IMR-90 (cell line): ENCODE data around the gene ATP10D. TPM values are rescaled to one million over a fixed set of nuclear protein-coding genes. Genes with fewer than 3 reads are reported as not detected.
A peak's percentile ranks its signal among the peaks of the same experiment; 100 is the strongest.

Source experiments
- ATAC-seq: fragments of 200-7000 bp; cut with Tn5 transposase; 2 replicates; pipeline ENCODE4 v1.9.1; 2020; ENCODE audit warnings: low read depth, mild to moderate bottlenecking, moderate library complexity
- BruUV-seq: library from RNA; stranded (reverse); fragments of 400-500 nt; replicated peaks from 2 replicates; lab custom pipeline; 2021; lab: Mats Ljungman, UMichigan
- CTCF ChIA-PET: fragments of 300-600 bp; formaldehyde crosslinking; extraction: SDS; loops from one replicate; lab custom pipeline; 2021; ENCODE audit warnings: antibody characterized with exemption; lab: Yijun Ruan, JAX
- POLR2A ChIA-PET: fragments of 300-600 bp; sonication (Branson Sonifier 250); formaldehyde crosslinking; loops from one replicate; lab custom pipeline; 2022; ENCODE audit warnings: antibody characterized with exemption; ENCODE audit not compliant: unreplicated experiment; lab: Charles Lee
- DNase-seq: peaks from one replicate; pipeline ENCODE4 v3.0.0; 2013
- H2AFZ ChIP-seq: replicated peaks from 2 replicates; pipeline ENCODE3; 2013; ENCODE audit warnings: low read length, mild to moderate bottlenecking; ENCODE audit not compliant: poor library complexity
- H2AK5ac ChIP-seq: 2 replicates; pipeline ENCODE4 v1.6.1; 2013; ENCODE audit warnings: low read depth, low read length, inconsistent platforms
- H2AK9ac ChIP-seq: replicated peaks from 2 replicates; pipeline ENCODE3; 2013; ENCODE audit warnings: mild to moderate bottlenecking, low read depth, low read length, moderate library complexity; ENCODE audit not compliant: poor library complexity
- H2BK120ac ChIP-seq: 2 replicates; pipeline ENCODE4 v1.6.1; 2013; ENCODE audit warnings: low read depth, low read length, inconsistent platforms
- H2BK15ac ChIP-seq: 3 replicates; pipeline ENCODE4 v1.6.1; 2013; ENCODE audit warnings: low read depth, low read length, inconsistent platforms
- H2BK20ac ChIP-seq: 2 replicates; pipeline ENCODE4 v1.6.1; 2013; ENCODE audit warnings: low read depth, mild to moderate bottlenecking, inconsistent platforms, low read length, moderate library complexity
- H2BK5ac ChIP-seq: 2 replicates; pipeline ENCODE4 v1.6.1; 2013; ENCODE audit warnings: mild to moderate bottlenecking, low read depth, low read length, inconsistent platforms; ENCODE audit not compliant: poor library complexity, severe bottlenecking
- H3K14ac ChIP-seq: replicated peaks from 2 replicates; pipeline ENCODE4 v1.6.1; 2013; ENCODE audit warnings: low read depth, low read length, inconsistent platforms
- H3K18ac ChIP-seq: 2 replicates; pipeline ENCODE4 v1.6.1; 2013; ENCODE audit warnings: low read depth, low read length, control low read depth
- H3K23ac ChIP-seq: 2 replicates; pipeline ENCODE4 v1.6.1; 2013; ENCODE audit warnings: low read depth, low read length, inconsistent platforms
- H3K27ac ChIP-seq: 2 replicates; pipeline ENCODE4 v1.5.1; 2013; ENCODE audit warnings: mild to moderate bottlenecking, control low read depth, low read length; ENCODE audit not compliant: insufficient read depth
- H3K27me3 ChIP-seq: 2 replicates; pipeline ENCODE4 v1.6.1; 2013; ENCODE audit warnings: low read length; ENCODE audit not compliant: control insufficient read depth, insufficient read depth
- H3K36me3 ChIP-seq: 2 replicates; pipeline ENCODE4 v1.6.1; 2013; ENCODE audit warnings: low read length, mixed read lengths; ENCODE audit not compliant: control insufficient read depth, insufficient read depth
- H3K4ac ChIP-seq: 2 replicates; pipeline ENCODE4 v1.6.1; 2013; ENCODE audit warnings: low read depth, low read length, inconsistent platforms
- H3K4me1 ChIP-seq: 2 replicates; pipeline ENCODE4 v1.6.1; 2013; ENCODE audit warnings: low read length, mixed read lengths; ENCODE audit not compliant: control insufficient read depth, insufficient read depth
- H3K4me2 ChIP-seq: 2 replicates; pipeline ENCODE4 v1.6.1; 2013; ENCODE audit warnings: low read depth, mild to moderate bottlenecking, control low read depth, low read length, moderate library complexity
- H3K4me3 ChIP-seq: 2 replicates; pipeline ENCODE4 v1.5.1; 2013; ENCODE audit warnings: low read depth, mild to moderate bottlenecking, control low read depth, low read length, moderate library complexity; ENCODE audit not compliant: insufficient read depth
- H3K56ac ChIP-seq: 2 replicates; pipeline ENCODE4 v1.6.1; 2013; ENCODE audit warnings: low read length, inconsistent platforms; ENCODE audit not compliant: insufficient read depth; ENCODE audit errors: extremely low read depth
- H3K79me1 ChIP-seq, 2 experiments: 2 replicates each; pipeline ENCODE4 v1.6.1; 2013; ENCODE audit warnings: low read length in 2 of 2, inconsistent platforms in 1 of 2, low read depth in 1 of 2
- H3K9ac ChIP-seq: 2 replicates; pipeline ENCODE4 v1.6.1; 2013; ENCODE audit warnings: low read depth, low read length, control low read depth
- H3K9me1 ChIP-seq: 2 replicates; pipeline ENCODE4 v1.6.1; 2013; ENCODE audit warnings: low read length, inconsistent platforms; ENCODE audit not compliant: insufficient read depth
- H3K9me3 ChIP-seq: 2 replicates; pipeline ENCODE4 v1.6.1; 2013; ENCODE audit warnings: low read length; ENCODE audit not compliant: control insufficient read depth, insufficient read depth
- H4K20me1 ChIP-seq: 2 replicates; pipeline ENCODE4 v1.6.1; 2013; ENCODE audit warnings: low read length, inconsistent platforms; ENCODE audit not compliant: insufficient read depth
- H4K5ac ChIP-seq: 2 replicates; pipeline ENCODE4 v1.6.1; 2013; ENCODE audit warnings: mild to moderate bottlenecking, low read depth, low read length, control low read depth
- H4K8ac ChIP-seq, 2 experiments: 2 replicates each; pipeline ENCODE4 v1.6.1; 2013; ENCODE audit warnings: low read depth in 2 of 2, low read length in 2 of 2, control low read depth in 1 of 2, inconsistent platforms in 1 of 2
- H4K91ac ChIP-seq: 2 replicates; pipeline ENCODE4 v1.6.1; 2013; ENCODE audit warnings: low read depth, low read length, inconsistent platforms; ENCODE audit not compliant: insufficient read depth
- CEBPB ChIP-seq: IDR thresholded peaks from 2 replicates; pipeline ENCODE4 v1.6.1; 2012; ENCODE audit warnings: low read depth, low read length, improper control_type of control experiment
- CHD1 ChIP-seq: IDR thresholded peaks from 2 replicates; pipeline ENCODE4 v1.6.1; 2012; ENCODE audit warnings: low read depth, low read length, improper control_type of control experiment
- ELK1 ChIP-seq: fragments of 150-350 bp; IDR thresholded peaks from 2 replicates; pipeline ENCODE4 v1.6.1; 2016; ENCODE audit warnings: low read depth, mild to moderate bottlenecking, low read length, moderate library complexity, borderline replicate concordance
- FOS ChIP-seq: fragments of 150-350 bp; IDR thresholded peaks from 2 replicates; pipeline ENCODE4 v1.6.1; 2016; ENCODE audit warnings: low read depth, low read length
- dilution Hi-C: fragments of 300-500 bp; cut with HindIII; formaldehyde crosslinking; loops from one replicate; pipeline ENCODE4 v1.14.3; 2018; ENCODE audit warnings: low sequenced_read_pairs; ENCODE audit not compliant: unreplicated experiment
- in situ Hi-C: fragments of 300-500 bp; cut with MboI; formaldehyde crosslinking; loops from 3 replicates; pipeline ENCODE4 v1.14.3; 2019; ENCODE audit warnings: low sequenced_read_pairs, inconsistent platforms, mixed read lengths
- intact Hi-C: fragments of 100-400 bp; cut with micrococcal nuclease; formaldehyde crosslinking; loops from 2 replicates; pipeline ENCODE4 v1.10.0; 2022
- polyA plus RNA-seq, 3 experiments: library from polyadenylated mRNA; depleted of rRNA; stranded (reverse); fragments of >200 nt; gene quantifications; 2 replicates each; pipeline ENCODE4 v1.2.3, GENCODE V29; 2012; ENCODE audit warnings: low replicate concordance in 1 of 3
- total RNA-seq: library from RNA; depleted of rRNA; stranded (reverse); fragments of >200 nt; gene quantifications from 2 replicates; pipeline ENCODE4 v1.2.3, GENCODE V29; 2012

The ATP10D gene
- total and polyA plus RNA-seq, 2 of the 4 experiments (the other 2 are of a cell fraction), result 28.9 to 135 TPM

- TF ChIP-seq CEBPB (no peak), CHD1 (no peak)
These were observed 65.9 kb downstream of the ATP10D start (continued) for GRCh38 chr4:47550899-47551548.

- no peak overlapping the region for H3K4me3 ChIP-seq
- H4K20me1 ChIP-seq, result no peaks in the 10 kb centered on the region
- H3K4ac ChIP-seq, result peak overlapping the region; percentile 91; the same call in 1 of the 2 replicates
- 0 out of 2 replicates have a peak overlapping the region, but pooled peaks have one; percentile 6 for H2AK5ac ChIP-seq
- no peaks in the 10 kb centered on the region for H3K27me3 ChIP-seq
- H3K9ac ChIP-seq, result no peak overlapping the region
- no peaks in the 10 kb centered on the region for H3K9me1 ChIP-seq
- peak; percentile 82 for DNase-seq
- ChIA-PET POLR2A (no interaction called here), CTCF (no interaction called here)
- peak overlapping the region; percentile 93 for H2BK5ac ChIP-seq
- peak overlapping the region; percentile 98; the same call in 1 of the 2 replicates for H3K18ac ChIP-seq
- H3K4me2 ChIP-seq, result peak overlapping the region; percentile 59; the same call in 1 of the 2 replicates
- H3K23ac ChIP-seq, result peak overlapping the region; percentile 33
- peaks cover 10% of the 10 kb centered on the region in 2 experiments; a peak in 3 of 4 replicates for H3K79me1 ChIP-seq
- H3K56ac ChIP-seq, result no peak overlapping the region
- no peak overlapping the region; the same call in 1 of the 2 replicates for H3K27ac ChIP-seq
- ATAC-seq, result peak; percentile 72
- H3K36me3 ChIP-seq, result peaks cover 12% of the 10 kb centered on the region
- peak overlapping the region; percentile 87; the same call in 1 of the 2 replicates for H2BK20ac ChIP-seq
- H2BK15ac ChIP-seq, result peak overlapping the region; percentile 72; the same call in 1 of the 3 replicates
- H3K4me1 ChIP-seq, result peaks cover 5% of the 10 kb centered on the region
- no TSS peak for BruUV-seq
- H2BK120ac ChIP-seq, result peak overlapping the region; percentile 87
- dilution Hi-C loops, result no loop called here
- no peak overlapping the region for H2AFZ ChIP-seq
- intact Hi-C loops, result no loop called here
- peak overlapping the region; percentile 46 to 69; a peak in 2 of 4 replicates for H4K8ac ChIP-seq
- H4K91ac ChIP-seq, result peak overlapping the region; percentile 55; the same call in 1 of the 2 replicates
- TF ChIP-seq ELK1, result no peak
- peak; percentile 72 for TF ChIP-seq FOS
- TF ChIP-seq CEBPB, result peak; percentile 57
- in situ Hi-C loops, result loop anchor here (25.0 kb wide), 1 partner anchor 614 kb away; no protein-coding TSS in a partner anchor
- H3K9me3 ChIP-seq, result no peaks in the 10 kb centered on the region
- H4K5ac ChIP-seq, result peak overlapping the region; percentile 99; the same call in 1 of the 2 replicates
- H3K14ac ChIP-seq, result peak overlapping the region; percentile 86
- H2AK9ac ChIP-seq, result no peak overlapping the region
These were observed 66.6 kb downstream of the ATP10D start for GRCh38 chr4:47551682-47552081.
